ENCODE results near the gene MISP. TPM values are rescaled to one million over a fixed set of nuclear protein-coding genes. Genes with fewer than 3 reads are reported as not detected.

The MISP gene
- total and polyA plus RNA-seq, 7 donors, result 0.36 to 456 (median 289) TPM; not detected in 3

DNA sequence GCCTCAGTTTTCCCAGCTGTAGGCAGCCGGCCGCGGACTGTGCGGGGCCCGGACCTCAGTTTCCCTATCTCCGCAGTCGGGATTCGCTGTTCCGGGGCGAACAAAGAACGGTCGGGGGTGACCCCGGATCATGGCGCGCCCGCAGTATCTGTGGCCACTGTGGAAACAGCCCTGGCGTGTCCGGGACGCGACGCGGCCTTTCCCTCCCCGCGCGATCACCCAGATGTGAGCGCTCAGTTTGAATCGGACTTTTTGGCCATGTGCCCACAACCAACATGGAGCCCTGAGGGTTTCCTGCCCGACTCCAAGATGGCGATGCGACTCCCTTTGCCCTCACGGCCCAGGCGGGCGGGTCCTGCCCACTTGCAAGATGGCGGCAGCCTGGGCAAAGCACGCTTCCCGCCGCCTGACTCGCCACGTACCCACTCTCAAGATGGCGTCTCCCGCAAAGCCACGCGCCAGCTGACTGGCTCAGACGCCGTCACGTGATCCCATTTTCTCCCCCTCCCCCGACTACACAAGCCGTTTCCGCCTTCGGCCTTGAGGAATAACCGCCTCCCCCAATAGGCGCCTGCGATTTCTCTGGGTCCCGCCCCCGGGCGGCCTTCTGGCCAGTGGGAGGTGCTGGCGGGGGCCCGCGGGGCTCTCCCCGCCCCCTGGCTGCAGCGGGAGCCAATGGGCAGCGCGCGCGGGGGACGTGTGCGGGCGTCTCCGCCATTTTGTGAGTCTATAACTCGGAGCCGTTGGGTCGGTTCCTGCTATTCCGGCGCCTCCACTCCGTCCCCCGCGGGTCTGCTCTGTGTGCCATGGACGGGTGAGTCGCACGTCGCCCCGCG is 46.0 kb downstream of the MISP start, which contains the start of gene PTBP1:
PTBP1 (plus strand) TSS at position 761 of the 836 bp plus-strand sequence; CDS start at position 807, 46 bp downstream.
- H3K4me3 ChIP-seq, result peak within 1 kb of the TSS; percentile 76 to 100 (median 96)
- peak within 1 kb of the TSS; percentile 93 to 100 (median 97) for H3K27ac ChIP-seq
- no peaks in the 10 kb centered on the region for H3K27me3 ChIP-seq
- peaks cover 0 to 51% (median 48%) of the 10 kb centered on the region in 4 donors for H3K4me1 ChIP-seq
- intact Hi-C loops (cut with DNase I), result loop anchor here (5.0 kb wide), 2 partner anchors 55 to 135 kb away; partner anchors contain the start of genes ELANE and RNF126
- H3K36me3 ChIP-seq, result peaks cover 0 to 7% (median 0%) of the 10 kb centered on the region in 4 donors
- TF ChIP-seq POLR2AphosphoS5 (IDR thresholded peaks at IDR 0.05) (peak; percentile 75 to 89 (median 82)), CTCF (IDR thresholded peaks at IDR 0.05) (no peak), POLR2A (IDR thresholded peaks at IDR 0.05) (no peak), EP300 (IDR thresholded peaks at IDR 0.05) (no peak)
- H3K9me3 ChIP-seq, result no peaks in the 10 kb centered on the region
- WGBS, 2 donors, result 0 to 1% methylated on average over 83 of the region's 83 CpGs
- peak; percentile 100 for DNase-seq

- peak in 2 of 4 donors; percentile 8 to 60 for TF ChIP-seq POLR2AphosphoS5 (IDR thresholded peaks at IDR 0.05)
- TF ChIP-seq POLR2A (IDR thresholded peaks at IDR 0.05), result no peak
- DNase-seq, result peak; percentile 95
- WGBS, 2 donors, result 1% methylated on average over 129 of the region's 129 CpGs
- Histone ChIP-seq H3K4me1 (peaks cover 0 to 60% (median 56%) of the 10 kb centered on the region in 4 donors), H3K27me3 (no peaks in the 10 kb centered on the region), H3K27ac (peak overlapping the region; percentile 93 to 100 (median 97)), H3K9me3 (no peaks in the 10 kb centered on the region), H3K4me3 (peak overlapping the region; percentile 76 to 100 (median 96)), H3K36me3 (peaks cover 0 to 7% (median 0%) of the 10 kb centered on the region in 4 donors)
- intact Hi-C loops (cut with DNase I), result loop anchor here (5.0 kb wide), 2 partner anchors 55 to 135 kb away; partner anchors contain the start of genes ELANE and RNF126
Measured at GRCh38 chr19:797528-798414, 46.9 kb downstream of the MISP start.

DNA sequence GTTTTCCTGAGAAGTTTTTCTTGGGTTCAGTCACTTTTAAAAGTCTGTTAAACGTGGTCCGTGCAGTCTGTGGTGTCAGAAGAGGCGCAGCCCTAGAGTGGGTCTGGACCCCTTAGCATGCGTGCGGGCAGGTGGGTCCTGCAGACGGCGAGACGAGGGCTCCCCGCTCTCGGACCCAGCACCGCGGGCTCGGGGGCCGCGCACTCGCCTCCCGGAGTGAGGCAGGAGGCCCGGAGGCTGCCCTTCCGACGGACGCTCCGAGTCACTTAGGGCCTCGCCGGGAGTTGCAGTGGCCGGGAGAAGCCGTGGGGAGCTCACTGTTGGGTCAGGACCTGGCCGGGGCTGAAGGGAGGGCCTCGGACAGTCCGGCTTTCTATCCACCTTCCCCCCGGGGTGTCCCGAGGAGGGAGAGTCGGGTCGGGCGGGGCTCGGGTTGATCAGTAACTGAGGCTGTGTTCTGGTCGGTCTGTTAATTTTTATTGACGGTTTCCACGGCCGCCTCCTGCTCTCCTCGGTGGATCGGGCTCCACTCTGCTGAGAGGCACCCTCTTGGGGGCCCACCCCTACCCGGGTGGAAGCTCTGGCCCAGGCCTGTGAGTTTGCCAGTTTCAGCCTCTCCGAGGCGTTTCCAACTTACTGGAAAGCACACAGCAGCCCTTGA is 47.6 kb downstream of the MISP start:
- no peak for DNase-seq
- intact Hi-C loops (cut with DNase I), result loop anchor here (5.0 kb wide), 2 partner anchors 54 to 136 kb away; partner anchors contain the start of genes ELANE and RNF126
- 1% methylated on average over 44 of the region's 44 CpGs for WGBS, 2 donors
- Histone ChIP-seq H3K4me3 (peak overlapping the region; percentile 76 to 100 (median 96)), H3K27me3 (no peaks in the 10 kb centered on the region), H3K4me1 (peaks cover 0 to 67% (median 64%) of the 10 kb centered on the region in 4 donors), H3K36me3 (peaks cover 0 to 10% (median 0%) of the 10 kb centered on the region in 4 donors), H3K27ac (peak overlapping the region; percentile 93 to 100 (median 97)), H3K9me3 (no peaks in the 10 kb centered on the region)
- no peak for TF ChIP-seq POLR2A (IDR thresholded peaks at IDR 0.05)
- TF ChIP-seq CTCF (IDR thresholded peaks at IDR 0.05), result no peak
- TF ChIP-seq POLR2AphosphoS5 (IDR thresholded peaks at IDR 0.05), result no peak
- no peak for TF ChIP-seq EP300 (IDR thresholded peaks at IDR 0.05)

GRCh38 chr19:799076-799881 is 48.4 kb downstream of the MISP start:
- TF ChIP-seq POLR2A (IDR thresholded peaks at IDR 0.05) (no peak), CTCF (IDR thresholded peaks at IDR 0.05) (no peak), POLR2AphosphoS5 (IDR thresholded peaks at IDR 0.05) (no peak), EP300 (IDR thresholded peaks at IDR 0.05) (no peak)
- WGBS, 2 donors, result 4 to 17% methylated on average over 28 of the region's 28 CpGs
- Histone ChIP-seq H3K36me3 (peaks cover 0 to 17% (median 4%) of the 10 kb centered on the region in 4 donors), H3K4me3 (peak overlapping the region; percentile 76 to 100 (median 96)), H3K27ac (peak overlapping the region; percentile 93 to 100 (median 97)), H3K9me3 (no peaks in the 10 kb centered on the region), H3K27me3 (no peaks in the 10 kb centered on the region), H3K4me1 (peaks cover 0 to 71% (median 68%) of the 10 kb centered on the region in 4 donors)
- intact Hi-C loops (cut with DNase I), result loop anchor here (5.0 kb wide), 2 partner anchors 53 to 137 kb away; partner anchors contain the start of genes ELANE and RNF126
- DNase-seq, result no peak
